SJCRH30 (cell line): Measurements from ENCODE around the gene BHLHA9. TPM values are rescaled to one million over a fixed set of nuclear protein-coding genes. Genes with fewer than 3 reads are reported as not detected.
"Not testable (repeated sequence)": the region's sequence is repeated elsewhere in the genome, so short reads cannot be mapped to it uniquely, and the experiment has no call there.

ENCODE experiments used
- DNase-seq, 2 experiments: peaks; one replicate each; pipeline ENCODE4 v3.0.0-alpha.2; 2015 to 2020
- H3K27ac ChIP-seq: fragments of 250-450 bp; sonication (Bioruptor Pico); 2 replicates; pipeline ENCODE4 v1.5.1; 2020; ENCODE audit warnings: mild to moderate bottlenecking, moderate library complexity
- H3K27me3 ChIP-seq: fragments of 250-450 bp; sonication (Bioruptor Pico); 2 replicates; pipeline ENCODE4 v1.5.1; 2020; ENCODE audit warnings: mild to moderate bottlenecking, moderate library complexity
- H3K36me3 ChIP-seq: fragments of 250-450 bp; sonication (Bioruptor Pico); 2 replicates; pipeline ENCODE4 v1.5.1; 2020; ENCODE audit warnings: mild to moderate bottlenecking, moderate library complexity
- H3K4me1 ChIP-seq: fragments of 250-450 bp; sonication (Bioruptor Pico); 2 replicates; pipeline ENCODE4 v1.5.1; 2020; ENCODE audit warnings: mild to moderate bottlenecking, moderate library complexity
- H3K4me3 ChIP-seq: fragments of 250-450 bp; sonication (Bioruptor Pico); 2 replicates; pipeline ENCODE4 v1.5.1; 2020; ENCODE audit warnings: mild to moderate bottlenecking, moderate library complexity
- H3K9me3 ChIP-seq: fragments of 250-450 bp; sonication (Bioruptor Pico); replicated peaks from 2 replicates; pipeline ENCODE4 v1.5.1; 2020; ENCODE audit warnings: mild to moderate bottlenecking, moderate library complexity
- total RNA-seq: library from RNA; depleted of rRNA; stranded (reverse); fragments of >200 nt; shearing (Covaris generic); gene quantifications from 2 replicates; pipeline ENCODE4 v1.2.3, GENCODE V29; 2014; rRNA removed

BHLHA9 gene
- total RNA-seq, 1 experiment from 2014 or later, result not detected

DNA sequence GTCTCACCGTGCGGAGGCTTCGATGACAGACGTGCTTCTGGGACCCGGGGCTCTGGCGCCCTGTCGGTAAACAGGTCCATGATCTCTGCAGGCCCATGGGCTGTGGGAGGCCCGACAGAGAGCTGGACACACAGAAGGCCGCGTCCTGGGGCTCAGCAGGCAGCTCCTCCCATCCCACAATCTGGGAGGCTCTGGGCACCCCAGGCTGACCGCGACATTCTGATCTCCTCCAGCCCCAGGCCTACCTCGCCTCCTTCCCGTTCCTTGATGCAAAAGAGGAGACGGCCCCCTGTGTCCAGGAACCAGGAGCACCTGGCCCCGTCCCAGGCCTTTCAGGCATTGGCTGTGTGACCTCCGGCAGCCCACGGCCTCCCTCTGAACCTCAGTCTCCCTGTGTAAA lies 32.5 kb downstream of the BHLHA9 start:
- no peaks in the 10 kb centered on the region for H3K36me3 ChIP-seq
- no peaks in the 10 kb centered on the region for H3K4me1 ChIP-seq
- no peaks in the 10 kb centered on the region for H3K9me3 ChIP-seq
- no peaks in the 10 kb centered on the region for H3K27me3 ChIP-seq
- H3K4me3 ChIP-seq, result no peak overlapping the region
- H3K27ac ChIP-seq, result no peak overlapping the region
- no peak for DNase-seq

- Histone ChIP-seq H3K9me3 (no peaks in the 10 kb centered on the region), H3K27me3 (no peaks in the 10 kb centered on the region), H3K36me3 (no peaks in the 10 kb centered on the region), H3K4me1 (no peaks in the 10 kb centered on the region), H3K27ac (no peak overlapping the region), H3K4me3 (no peak overlapping the region)
- no peak for DNase-seq
Observed at GRCh38 chr17:1304522-1304921, 34.3 kb downstream of the BHLHA9 start.

GRCh38 chr17:1304962-1305563 lies 34.8 kb downstream of the BHLHA9 start:
- Histone ChIP-seq H3K36me3 (no peaks in the 10 kb centered on the region), H3K9me3 (no peaks in the 10 kb centered on the region), H3K27ac (no peak overlapping the region), H3K27me3 (no peaks in the 10 kb centered on the region), H3K4me3 (no peak overlapping the region), H3K4me1 (no peaks in the 10 kb centered on the region)
- no peak for DNase-seq

- H3K27ac ChIP-seq, DNase-seq, H3K4me3 ChIP-seq, H3K9me3 ChIP-seq, H3K4me1 ChIP-seq, H3K36me3 ChIP-seq, H3K27me3 ChIP-seq: not testable (repeated sequence)
Observed at GRCh38 chr17:1307829-1308228, 37.6 kb downstream of the BHLHA9 start.

DNA sequence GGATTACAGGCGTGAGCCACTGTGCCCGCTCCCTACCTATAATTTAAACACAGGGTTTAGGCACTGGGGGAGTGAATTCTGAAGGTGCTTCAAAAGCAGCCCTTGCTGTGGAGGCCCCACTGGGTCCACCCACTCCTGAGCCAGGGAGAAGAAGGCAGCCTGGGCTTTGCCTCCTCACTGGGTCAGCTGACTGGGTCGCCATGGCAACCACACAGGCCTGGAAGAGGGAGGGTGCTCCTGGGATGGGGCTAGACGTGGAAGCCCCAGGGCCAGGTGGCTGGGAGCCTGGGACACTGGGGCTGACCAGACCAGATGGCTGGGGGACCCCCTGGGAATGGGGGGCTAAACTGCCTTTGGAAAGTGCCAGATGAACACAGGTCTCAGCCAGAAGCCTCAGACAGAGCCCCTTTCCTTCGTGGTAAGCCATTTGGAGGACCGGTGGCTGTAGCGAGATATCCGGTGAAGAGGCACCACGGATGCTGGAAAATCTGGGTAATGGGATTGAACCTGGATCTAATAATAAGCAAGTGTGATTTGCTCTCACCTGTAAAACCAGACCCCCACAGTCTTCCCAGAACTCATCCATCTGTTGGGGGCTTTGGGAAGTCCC lies 42.1 kb downstream of the BHLHA9 start:
- H3K36me3 ChIP-seq, result no peaks in the 10 kb centered on the region
- H3K9me3 ChIP-seq, result no peaks in the 10 kb centered on the region
- no peaks in the 10 kb centered on the region for H3K27me3 ChIP-seq
- H3K4me1 ChIP-seq, result no peaks in the 10 kb centered on the region
- peak in 1 of 2 experiments; percentile 20 for DNase-seq
- H3K27ac ChIP-seq, result no peak overlapping the region
- H3K4me3 ChIP-seq, result no peak overlapping the region

- Histone ChIP-seq H3K27ac (no peak overlapping the region), H3K36me3 (no peaks in the 10 kb centered on the region), H3K4me1 (no peaks in the 10 kb centered on the region), H3K27me3 (no peaks in the 10 kb centered on the region), H3K4me3 (no peak overlapping the region), H3K9me3 (no peaks in the 10 kb centered on the region)
- no peak for DNase-seq
Observed at GRCh38 chr17:1313270-1314005, 43.2 kb downstream of the BHLHA9 start.

DNA sequence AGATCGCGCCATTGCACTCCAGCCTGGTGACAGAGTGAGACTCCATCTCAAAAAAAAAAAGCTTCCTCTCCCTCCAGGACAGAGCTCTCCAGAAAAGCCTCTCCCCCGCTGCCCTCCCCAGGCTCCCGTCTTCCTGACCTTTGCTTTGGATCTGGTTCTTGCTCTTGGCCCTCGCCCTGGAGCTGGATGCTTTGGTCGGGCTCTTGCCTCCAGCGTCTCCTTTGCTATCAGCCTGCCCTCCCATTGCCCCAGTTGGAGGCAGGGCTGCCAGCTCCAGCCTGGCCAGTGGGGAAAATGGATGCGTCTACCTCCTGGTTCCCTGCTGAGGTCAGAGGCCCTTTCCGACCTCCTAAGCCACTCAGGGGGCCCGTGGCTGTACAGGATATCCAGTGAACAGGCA lies 45.2 kb downstream of the BHLHA9 start:
- no peak overlapping the region for H3K4me3 ChIP-seq
- DNase-seq, result no peak
- H3K4me1 ChIP-seq, result no peaks in the 10 kb centered on the region
- H3K9me3 ChIP-seq, result no peaks in the 10 kb centered on the region
- H3K27me3 ChIP-seq, result no peaks in the 10 kb centered on the region
- H3K36me3 ChIP-seq, result no peaks in the 10 kb centered on the region
- H3K27ac ChIP-seq, result no peak overlapping the region

GRCh38 chr17:1315891-1316403 lies 45.7 kb downstream of the BHLHA9 start:
- no peaks in the 10 kb centered on the region for H3K27me3 ChIP-seq
- no peaks in the 10 kb centered on the region for H3K9me3 ChIP-seq
- no peak overlapping the region for H3K27ac ChIP-seq
- no peaks in the 10 kb centered on the region for H3K4me1 ChIP-seq
- H3K36me3 ChIP-seq, result no peaks in the 10 kb centered on the region
- no peak overlapping the region for H3K4me3 ChIP-seq
- DNase-seq, result no peak

Other genes starting within 250 kb of the BHLHA9 start
- gene ABR, start 90.5 kb upstream of the BHLHA9 start, total RNA-seq, result 5.6 and 7.0 TPM in 2 replicates
- gene TRARG1, start 9.2 kb downstream of the BHLHA9 start, total RNA-seq, result not detected in 2 replicates
- gene YWHAE, start 129.8 kb downstream of the BHLHA9 start, total RNA-seq, result 471 and 592 TPM in 2 replicates
- gene CRK, start 185.8 kb downstream of the BHLHA9 start, total RNA-seq, result 39.4 and 41.3 TPM in 2 replicates
- 17.9 and 19.1 TPM in 2 replicates for gene MYO1C, start 222.2 kb downstream of the BHLHA9 start, total RNA-seq
- 9.7 and 9.9 TPM in 2 replicates for gene INPP5K, start 246.2 kb downstream of the BHLHA9 start, total RNA-seq